ENCODE measurements around the gene PDIK1L. TPM values are rescaled to one million over a fixed set of nuclear protein-coding genes. Genes with fewer than 3 reads are reported as not detected.

The PDIK1L gene
- total and polyA plus RNA-seq, 9 of the 15 experiments (the other 6 are each of a cell fraction or from before 2014, with no cell fraction given): 12.8 to 30.2 (median 21.5) TPM

GRCh38 chr1:26145960-26146294 lies 34.3 kb downstream of the PDIK1L start:
- in situ Hi-C loops (cut with MboI): loop anchor here (5.0 kb wide), 3 partner anchors 39 to 249 kb away; no protein-coding TSS in a partner anchor
- no peaks in the 10 kb centered on the region for H3K9me1 ChIP-seq (ENCODE audit: control insufficient read depth, insufficient read depth, low read length)
- no peaks in the 10 kb centered on the region for H3K79me2 ChIP-seq (ENCODE audit: control insufficient read depth, insufficient read depth, low read length)
- FAIRE-seq (no peak), DNase-seq (ENCODE audit: extremely low read depth in 1 of 4, low spot score in 3 of 4) (no peak), ATAC-seq (no peak)
- CTCF ChIA-PET (ENCODE audit: low intra/inter-chr PET ratio): interaction anchor here (1.0 to 5.1 kb wide), 3 partner anchors 33 to 109 kb away, joined by 3 to 114 read pairs (median 65); no protein-coding TSS in a partner anchor
- 18% methylated on average over 2 of the region's 6 CpGs for WGBS (ENCODE audit: insufficient coverage, low coverage, missing lambda C conversion rate)
- no TSS peak for BruUV-seq (replicated peaks)
- peak overlapping the region in 1 of 2 experiments; percentile 46; a peak in 1 of 4 replicates for H3K9ac ChIP-seq (ENCODE audit: insufficient read depth in 1 of 2, low read depth in 2 of 2, low read length in 2 of 2)
- H2AFZ ChIP-seq (ENCODE audit: low read depth, low read length): no peak overlapping the region; the same call in 1 of the 2 replicates
- H3K4me2 ChIP-seq (ENCODE audit: insufficient read depth, low read length): no peak overlapping the region
- no peaks in the 10 kb centered on the region for H3K36me3 ChIP-seq (ENCODE audit: control insufficient read depth, insufficient read depth, low read length)
- no peaks in the 10 kb centered on the region for H3K27me3 ChIP-seq (ENCODE audit: control insufficient read depth in 2 of 2, insufficient read depth in 2 of 2, low read length in 2 of 2)
- H4K20me1 ChIP-seq (replicated peaks; ENCODE audit: control insufficient read depth, insufficient read depth, low read length): no peaks in the 10 kb centered on the region
- no peak overlapping the region for H3K4me3 ChIP-seq
- no peaks in the 10 kb centered on the region for H3K9me3 ChIP-seq (replicated peaks; ENCODE audit: control insufficient read depth, insufficient read depth, low read depth, low read length)
- peaks cover 12 to 17% of the 10 kb centered on the region in 2 experiments; a peak in 4 of 5 replicates for H3K4me1 ChIP-seq (replicated peaks in 1 of 2; ENCODE audit: control insufficient read depth in 2 of 2, insufficient read depth in 2 of 2, low read length in 2 of 2)
- intact Hi-C loops (cut with micrococcal nuclease): loop anchor here (1.0 to 5.0 kb wide), 3 partner anchors 41 to 249 kb away; no protein-coding TSS in a partner anchor
- no peak overlapping the region for H3K27ac ChIP-seq (ENCODE audit: extremely low read depth, low read depth, low read length)
- TF ChIP-seq HBP1 (CRISPR knock-in tag; IDR thresholded peaks at IDR 0.05) (no peak), USF2 (CRISPR knock-in tag; IDR thresholded peaks at IDR 0.05) (0 out of 2 replicates have a peak, but pooled peaks have one; percentile 4)
- POLR2A ChIA-PET: interaction anchor here (1.4 to 9.1 kb wide), 5 partner anchors 10 to 111 kb away, joined by 3 to 237 read pairs (median 11); no protein-coding TSS in a partner anchor
